GM20000 (cell line): ENCODE results near the gene CREB5.

Source experiments
- DNase-seq: peaks from one replicate; pipeline ENCODE4 v3.0.0; 2012; ENCODE audit warnings: low spot score
- CTCF ChIP-seq: IDR thresholded peaks from 2 replicates; pipeline ENCODE4 v1.5.1; 2012; ENCODE audit warnings: mild to moderate bottlenecking, control low read depth; ENCODE audit errors: extremely low read depth, missing control alignments

CREB5 gene

GRCh38 chr7:28414453-28414852 is 2.1 kb downstream of the CREB5 start:
- TF ChIP-seq CTCF: no peak
- no peak for DNase-seq

DNA sequence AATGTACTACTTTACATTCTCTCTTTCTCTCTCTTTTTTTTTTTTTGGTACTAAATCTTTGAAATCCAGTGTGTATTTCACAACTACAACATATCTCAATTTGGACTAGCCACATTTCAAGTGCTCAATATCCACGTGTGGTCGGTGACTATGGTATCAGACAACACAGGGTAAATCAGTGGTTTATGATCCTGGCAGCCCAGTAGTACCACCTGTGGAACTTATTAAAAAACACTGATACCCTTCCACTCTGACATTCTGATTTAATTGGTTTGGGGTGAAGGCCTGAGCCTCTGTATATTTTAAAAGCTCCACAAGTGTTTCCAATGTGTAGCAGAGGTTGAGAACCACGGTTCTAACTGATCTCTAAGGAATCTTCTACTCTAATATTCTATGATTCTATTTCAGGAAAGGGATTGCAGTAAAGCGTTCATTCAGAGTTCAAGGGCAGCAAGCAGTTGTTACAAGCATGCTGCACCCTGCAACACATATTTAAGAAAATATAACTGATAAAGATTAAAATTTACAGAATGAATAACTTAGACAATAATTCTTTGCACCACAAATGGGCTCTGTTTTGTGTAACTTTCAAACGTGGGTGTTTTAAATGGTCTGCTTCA is 5.1 kb downstream of the CREB5 start:
- no peak for TF ChIP-seq CTCF
- no peak for DNase-seq

- peak; percentile 11 for DNase-seq
- TF ChIP-seq CTCF: no peak
Observed at GRCh38 chr7:28418311-28418710, 6.0 kb downstream of the CREB5 start.

DNA sequence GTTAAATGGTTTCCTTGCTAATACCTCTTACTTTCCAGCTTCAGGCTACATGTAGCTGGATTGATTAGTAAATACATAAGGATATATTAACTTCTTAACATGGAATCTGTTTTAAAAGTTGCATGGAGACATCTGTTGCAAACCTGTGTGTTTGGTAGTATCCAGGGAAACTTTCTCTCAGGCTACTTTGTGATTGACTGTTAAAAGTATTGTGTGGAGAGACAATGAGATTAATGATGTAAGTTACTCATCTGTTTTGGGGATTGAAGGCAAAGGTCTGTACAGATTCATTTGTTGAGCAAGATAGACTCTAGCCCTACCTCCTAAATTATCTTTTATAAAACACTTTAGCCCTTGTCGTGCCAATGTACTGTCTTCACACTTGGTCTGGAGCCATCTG is 6.6 kb downstream of the CREB5 start:
- DNase-seq: no peak
- no peak for TF ChIP-seq CTCF

GRCh38 chr7:28419716-28420115 is 7.4 kb downstream of the CREB5 start:
- no peak for TF ChIP-seq CTCF
- no peak for DNase-seq

DNA sequence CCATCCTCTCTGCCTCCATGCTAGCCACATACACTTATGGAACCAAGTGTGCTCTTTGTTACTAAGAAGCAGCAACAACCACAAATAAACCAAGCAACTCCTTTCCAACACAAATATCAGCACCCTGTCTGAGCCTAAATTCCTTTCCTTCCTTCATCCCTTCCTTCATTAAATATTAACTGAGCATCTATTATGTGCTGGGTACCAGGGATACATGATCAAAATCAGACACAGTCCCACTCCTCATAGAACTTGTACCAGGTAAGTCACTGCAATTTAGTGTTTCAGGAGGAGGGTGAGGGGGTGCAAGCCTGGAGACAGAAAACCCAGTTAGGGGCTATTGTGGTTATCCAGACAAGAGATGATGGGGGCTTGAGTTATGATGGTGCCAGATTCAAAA is 10.8 kb downstream of the CREB5 start:
- TF ChIP-seq CTCF: no peak
- DNase-seq: no peak

- no peak for DNase-seq
- TF ChIP-seq CTCF: no peak
Observed at GRCh38 chr7:28423918-28424514, 11.7 kb downstream of the CREB5 start.
